Lower leg skin (tissue), 4 donors: Measurements from ENCODE around the gene CALY. TPM values are rescaled to one million over a fixed set of nuclear protein-coding genes. Genes with fewer than 3 reads are reported as not detected.
"Not testable (repeated sequence)": the region's sequence is repeated elsewhere in the genome, so short reads cannot be mapped to it uniquely, and the experiment has no call there.

Experiments
- DNase-seq, 2 donors: peaks; one replicate each; pipeline ENCODE4 v3.0.0-alpha.2; 2019; ENCODE audit warnings: low spot score in 2 of 2
- H3K4me3 ChIP-seq: fragments of 200-600 bp; sonication (generic); 2 replicates; pipeline ENCODE4 v1.5.1; 2017; ENCODE audit warnings: mild to moderate bottlenecking, low read depth; ENCODE audit not compliant: poor library complexity, severe bottlenecking
- CTCF ChIP-seq, 3 donors: fragments of 450-650 bp; IDR thresholded peaks; one replicate each; pipeline ENCODE4 v1.5.1; 2016; ENCODE audit warnings: antibody characterized with exemption in 3 of 3, mild to moderate bottlenecking in 3 of 3, moderate library complexity in 2 of 3
- POLR2A ChIP-seq, 2 donors: fragments of 450-650 bp; IDR thresholded peaks; one replicate each; pipeline ENCODE4 v1.6.1; 2016 to 2017; ENCODE audit warnings: antibody characterized with exemption in 2 of 2, mild to moderate bottlenecking in 1 of 2, moderate library complexity in 1 of 2
- WGBS, 2 donors: methylation state at CpG; one replicate each; pipeline ENCODE4 v1.1.5; 2018; 5-methylcytosine and 5-hydroxymethylcytosine counted together
- intact Hi-C: fragments of 100-400 bp; cut with DNase I; formaldehyde crosslinking; loops from one replicate; pipeline ENCODE4 v1.15.0; 2023; ENCODE audit warnings: low total_unique reads
- total RNA-seq, 4 donors: library from RNA; depleted of rRNA; stranded (reverse); fragments of >200 nt; gene quantifications; one replicate each; pipeline ENCODE4 v1.1.0, GENCODE V29; 2016

CALY gene
- total RNA-seq, 4 donors from 2014 or later = not detected

GRCh38 chr10:133379801-133380666 lies 43.3 kb upstream of the CALY start:
- WGBS, 2 donors = 92 to 94% methylated on average over 23 to 25 of the region's 36 CpGs
- no peak overlapping the region for H3K4me3 ChIP-seq
- intact Hi-C loops = no loop called here
- no peak for DNase-seq
- TF ChIP-seq POLR2A (IDR thresholded peaks at IDR 0.05) (no peak), CTCF (IDR thresholded peaks at IDR 0.05) (no peak)

GRCh38 chr10:133379152-133379800 lies 42.6 kb upstream of the CALY start, which contains the start of gene PAOX:
PAOX (plus strand) TSS chr10:133379262; CDS start chr10:133379317, 55 bp downstream.
- peak within 1 kb of the TSS; percentile 53 for H3K4me3 ChIP-seq
- TF ChIP-seq POLR2A (IDR thresholded peaks at IDR 0.05) (no peak), CTCF (IDR thresholded peaks at IDR 0.05) (no peak)
- intact Hi-C loops = no loop called here
- WGBS, 2 donors = 5 to 10% methylated on average over 15 to 43 of the region's 78 CpGs
- DNase-seq = peak in 1 of 2 donors; percentile 40

- 1% methylated on average over 31 to 47 of the region's 90 CpGs for WGBS, 2 donors
- peak overlapping the region; percentile 53 for H3K4me3 ChIP-seq
- DNase-seq = peak in 1 of 2 donors; percentile 44
- intact Hi-C loops = no loop called here
- TF ChIP-seq CTCF (IDR thresholded peaks at IDR 0.05) (no peak), POLR2A (IDR thresholded peaks at IDR 0.05) (no peak)
These were observed 41.8 kb upstream of the CALY start for GRCh38 chr10:133378251-133379096.

GRCh38 chr10:133377818-133378250 lies 41.1 kb upstream of the CALY start:
- peak overlapping the region; percentile 53 for H3K4me3 ChIP-seq
- no peak for TF ChIP-seq POLR2A (IDR thresholded peaks at IDR 0.05)
- TF ChIP-seq CTCF (IDR thresholded peaks at IDR 0.05) = no peak
- intact Hi-C loops = no loop called here
- DNase-seq = no peak
- WGBS, 2 donors = 17 to 23% methylated on average over 17 to 20 of the region's 20 CpGs

GRCh38 chr10:133377025-133377817 lies 40.5 kb upstream of the CALY start:
- 91% methylated on average over 19 to 30 of the region's 30 CpGs for WGBS, 2 donors
- no peak overlapping the region for H3K4me3 ChIP-seq
- TF ChIP-seq POLR2A (IDR thresholded peaks at IDR 0.05) = no peak
- no peak for DNase-seq
- intact Hi-C loops = no loop called here

GRCh38 chr10:133376183-133376582 lies 39.5 kb upstream of the CALY start:
- WGBS, 2 donors = 87 to 91% methylated on average over 5 of the region's 5 CpGs
- DNase-seq, intact Hi-C loops, H3K4me3 ChIP-seq: not testable (repeated sequence)
